Stimulated activated CD4-positive, alpha-beta T cell treated with anti-CD3 and anti-CD28 coated beads, Interleukin-12 subunit alpha, Interleukin-12 subunit beta, amount 100 ng/mL, for 4 hours (primary cell): Measurements from ENCODE around the gene DIAPH3.

Experiments
- DNase-seq: peaks from one replicate; pipeline ENCODE4 v3.0.0-alpha.2; 2020

Gene DIAPH3

GRCh38 chr13:59950266-59950665 is 213.5 kb downstream of the DIAPH3 start:
- no peak for DNase-seq

- DNase-seq = no peak
These were observed 215.0 kb downstream of the DIAPH3 start for GRCh38 chr13:59948686-59949085.

GRCh38 chr13:59946944-59947343 is 216.8 kb downstream of the DIAPH3 start:
- DNase-seq = no peak

- DNase-seq = no peak
These were observed 232.1 kb downstream of the DIAPH3 start for GRCh38 chr13:59931621-59932020.

- DNase-seq = no peak
These were observed 239.5 kb downstream of the DIAPH3 start for GRCh38 chr13:59924256-59924655.

GRCh38 chr13:59915252-59915651 is 248.5 kb downstream of the DIAPH3 start:
- DNase-seq = no peak

GRCh38 chr13:59914556-59914955 is 249.2 kb downstream of the DIAPH3 start:
- no peak for DNase-seq

- no peak for DNase-seq
These were observed 257.2 kb downstream of the DIAPH3 start for GRCh38 chr13:59906413-59907049.

- no peak for DNase-seq
These were observed 262.5 kb downstream of the DIAPH3 start for GRCh38 chr13:59901191-59901590.

GRCh38 chr13:59898066-59898465 is 265.7 kb downstream of the DIAPH3 start:
- no peak for DNase-seq

GRCh38 chr13:59893266-59893665 is 270.5 kb downstream of the DIAPH3 start:
- DNase-seq = no peak

- DNase-seq = no peak
These were observed 272.7 kb downstream of the DIAPH3 start for GRCh38 chr13:59891053-59891452.

GRCh38 chr13:59890054-59890453 is 273.7 kb downstream of the DIAPH3 start:
- no peak for DNase-seq

GRCh38 chr13:59888408-59888807 is 275.3 kb downstream of the DIAPH3 start:
- DNase-seq = no peak

GRCh38 chr13:59885076-59885475 is 278.7 kb downstream of the DIAPH3 start:
- DNase-seq = no peak

- DNase-seq = no peak
These were observed 279.8 kb downstream of the DIAPH3 start for GRCh38 chr13:59883885-59884284.

- no peak for DNase-seq
These were observed 283.3 kb downstream of the DIAPH3 start for GRCh38 chr13:59880468-59880867.

- DNase-seq = no peak
These were observed 284.4 kb downstream of the DIAPH3 start for GRCh38 chr13:59879281-59879680.

GRCh38 chr13:59877933-59878332 is 285.8 kb downstream of the DIAPH3 start:
- DNase-seq = no peak

GRCh38 chr13:59874973-59875372 is 288.8 kb downstream of the DIAPH3 start:
- no peak for DNase-seq

GRCh38 chr13:59873856-59874255 is 289.9 kb downstream of the DIAPH3 start:
- DNase-seq = no peak

- DNase-seq = no peak
These were observed 290.4 kb downstream of the DIAPH3 start for GRCh38 chr13:59873309-59873708.

GRCh38 chr13:59867867-59868266 is 295.9 kb downstream of the DIAPH3 start:
- no peak for DNase-seq

GRCh38 chr13:59865398-59865797 is 298.3 kb downstream of the DIAPH3 start:
- no peak for DNase-seq

- DNase-seq = no peak
These were observed 300.1 kb downstream of the DIAPH3 start for GRCh38 chr13:59863621-59864020.

GRCh38 chr13:59861676-59862075 is 302.1 kb downstream of the DIAPH3 start:
- DNase-seq = no peak
